Fibroblast of pulmonary artery (primary cell): ENCODE results near the gene AMPD1.

Experiments used
- DNase-seq: peaks from one replicate; pipeline ENCODE4 v3.0.0-alpha.2; 2010; ENCODE audit warnings: low read depth
- H3K4me3 ChIP-seq: replicated peaks from 2 replicates; pipeline ENCODE4 v1.5.1; 2011; ENCODE audit warnings: low read depth, mild to moderate bottlenecking, control low read depth, low read length, moderate library complexity
- CTCF ChIP-seq: IDR thresholded peaks from 2 replicates; pipeline ENCODE4 v1.5.1; 2011; ENCODE audit warnings: mild to moderate bottlenecking, control low read depth, low read length, inconsistent platforms; ENCODE audit errors: missing control alignments

AMPD1 gene

GRCh38 chr1:114688526-114688925 is 6.8 kb downstream of the AMPD1 start:
- no peak for DNase-seq
- H3K4me3 ChIP-seq: no peak overlapping the region
- no peak for TF ChIP-seq CTCF

DNA sequence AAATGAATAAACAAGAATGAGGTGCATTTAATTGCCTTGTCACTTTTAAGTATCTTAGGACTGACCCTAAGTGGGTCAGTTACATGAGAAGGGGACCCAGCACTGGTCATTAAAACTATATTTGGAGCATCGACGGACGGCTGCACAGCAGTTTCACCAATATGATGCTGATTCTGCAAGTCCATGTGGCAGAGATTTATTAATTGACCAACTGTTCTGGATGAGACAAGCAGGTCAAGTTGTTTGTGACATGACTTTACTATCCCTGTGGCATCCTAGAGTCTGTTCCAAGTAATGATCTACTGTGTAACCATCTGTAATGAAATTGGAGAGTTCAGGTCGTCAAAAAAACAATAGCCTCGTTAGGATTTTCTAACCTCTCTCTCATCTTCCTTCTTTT is 9.5 kb downstream of the AMPD1 start:
- no peak overlapping the region for H3K4me3 ChIP-seq
- no peak for DNase-seq
- TF ChIP-seq CTCF: no peak

GRCh38 chr1:114677691-114678090 is 17.7 kb downstream of the AMPD1 start:
- no peak overlapping the region for H3K4me3 ChIP-seq
- TF ChIP-seq CTCF: no peak
- DNase-seq: no peak

GRCh38 chr1:114676115-114676514 is 19.2 kb downstream of the AMPD1 start:
- TF ChIP-seq CTCF: no peak
- no peak for DNase-seq
- H3K4me3 ChIP-seq: no peak overlapping the region

DNA sequence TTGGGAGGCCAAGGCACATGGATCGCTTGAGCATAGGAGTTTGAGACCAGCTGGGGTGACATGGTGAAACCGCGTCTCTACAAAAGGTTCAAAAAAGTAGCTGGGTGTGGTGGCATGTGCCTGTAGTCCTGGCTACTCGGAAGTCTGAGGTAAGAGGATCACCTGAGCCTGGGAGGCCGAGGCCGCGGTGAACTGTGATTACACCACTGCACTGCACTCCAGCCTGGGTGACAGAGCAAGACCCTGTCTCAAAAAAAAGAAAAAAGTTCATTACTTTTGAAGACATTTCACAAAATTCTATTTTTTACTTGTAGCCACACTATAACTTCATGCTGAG is 23.4 kb downstream of the AMPD1 start:
- H3K4me3 ChIP-seq: no peak overlapping the region
- TF ChIP-seq CTCF: no peak
- no peak for DNase-seq

- peak; percentile 31 for DNase-seq
- TF ChIP-seq CTCF: peak; percentile 40
- H3K4me3 ChIP-seq: no peak overlapping the region
Observed at GRCh38 chr1:114671011-114671938, 24.1 kb downstream of the AMPD1 start.
